Sigmoid colon (tissue), 3 donors: Measurements from ENCODE around the gene TKT.

Experiments used
- POLR2A ChIP-seq, 2 donors: fragments of 450-650 bp; IDR thresholded peaks; one replicate each; pipeline ENCODE4 v1.6.1; 2016; ENCODE audit warnings: antibody characterized with exemption in 2 of 2, mild to moderate bottlenecking in 2 of 2, moderate library complexity in 2 of 2
- TF ChIP-seq, protein P1 (sequence below), 4 experiments: fragments of 450-650 bp in 3 of 4; fragments of 200-600 bp in 1 of 4; IDR thresholded peaks; one replicate each; pipeline ENCODE4 v1.5.1; 2016 to 2019; ENCODE audit warnings: antibody characterized with exemption in 4 of 4, mild to moderate bottlenecking in 3 of 4, moderate library complexity in 2 of 4

DNA sequence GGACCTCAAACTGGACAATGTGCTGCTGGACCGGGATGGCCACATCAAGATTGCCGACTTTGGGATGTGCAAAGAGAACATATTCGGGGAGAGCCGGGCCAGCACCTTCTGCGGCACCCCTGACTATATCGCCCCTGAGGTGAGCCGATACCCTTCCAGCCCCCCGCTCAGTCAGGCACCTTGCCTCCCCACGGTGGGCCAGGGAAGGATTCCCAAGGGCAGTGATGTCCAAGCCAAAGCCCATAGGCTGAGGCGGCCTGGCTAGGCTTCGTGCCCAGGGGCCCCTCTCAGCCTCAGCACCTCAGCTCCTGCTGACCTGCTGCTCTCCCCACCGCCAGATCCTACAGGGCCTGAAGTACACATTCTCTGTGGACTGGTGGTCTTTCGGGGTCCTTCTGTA lies 67.1 kb downstream of the TKT start:
- TF ChIP-seq, protein P1, sequence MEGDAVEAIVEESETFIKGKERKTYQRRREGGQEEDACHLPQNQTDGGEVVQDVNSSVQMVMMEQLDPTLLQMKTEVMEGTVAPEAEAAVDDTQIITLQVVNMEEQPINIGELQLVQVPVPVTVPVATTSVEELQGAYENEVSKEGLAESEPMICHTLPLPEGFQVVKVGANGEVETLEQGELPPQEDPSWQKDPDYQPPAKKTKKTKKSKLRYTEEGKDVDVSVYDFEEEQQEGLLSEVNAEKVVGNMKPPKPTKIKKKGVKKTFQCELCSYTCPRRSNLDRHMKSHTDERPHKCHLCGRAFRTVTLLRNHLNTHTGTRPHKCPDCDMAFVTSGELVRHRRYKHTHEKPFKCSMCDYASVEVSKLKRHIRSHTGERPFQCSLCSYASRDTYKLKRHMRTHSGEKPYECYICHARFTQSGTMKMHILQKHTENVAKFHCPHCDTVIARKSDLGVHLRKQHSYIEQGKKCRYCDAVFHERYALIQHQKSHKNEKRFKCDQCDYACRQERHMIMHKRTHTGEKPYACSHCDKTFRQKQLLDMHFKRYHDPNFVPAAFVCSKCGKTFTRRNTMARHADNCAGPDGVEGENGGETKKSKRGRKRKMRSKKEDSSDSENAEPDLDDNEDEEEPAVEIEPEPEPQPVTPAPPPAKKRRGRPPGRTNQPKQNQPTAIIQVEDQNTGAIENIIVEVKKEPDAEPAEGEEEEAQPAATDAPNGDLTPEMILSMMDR (IDR thresholded peaks at IDR 0.05), result no peak
- TF ChIP-seq POLR2A (IDR thresholded peaks at IDR 0.05), result no peak
